HepG2 (cell line): ENCODE measurements around the gene YPEL3. TPM values are rescaled to one million over a fixed set of nuclear protein-coding genes. Genes with fewer than 3 reads are reported as not detected.

Experiments used
- ISX ChIP-seq: sonication (generic); formaldehyde crosslinking; conservative IDR thresholded peaks from 2 replicates; pipeline ENCODE4 v1.5.0; 2020; ENCODE audit warnings: missing genetic modification reagents
- NRL ChIP-seq: sonication (generic); formaldehyde crosslinking; IDR thresholded peaks from 2 replicates; pipeline ENCODE4 v1.5.0; 2020; ENCODE audit warnings: missing genetic modification reagents, mild to moderate bottlenecking, moderate library complexity, borderline replicate concordance
- RXRB ChIP-seq: IDR thresholded peaks from 2 replicates; pipeline ENCODE4 v1.6.1; 2016; ENCODE audit warnings: borderline replicate concordance, missing genetic modification reagents, missing compliant biosample characterization
- SKI ChIP-seq: fragments of 450-650 bp; IDR thresholded peaks from one replicate; pipeline ENCODE4 v1.6.1; 2018; ENCODE audit warnings: mild to moderate bottlenecking; ENCODE audit not compliant: partially characterized antibody
- TGIF2 ChIP-seq: IDR thresholded peaks from 2 replicates; pipeline ENCODE4 v1.6.1; 2016; ENCODE audit warnings: control low read depth, missing compliant biosample characterization
- ZNF124 ChIP-seq: sonication (generic); formaldehyde crosslinking; IDR thresholded peaks from 2 replicates; pipeline ENCODE4 v1.4.0; 2020; ENCODE audit warnings: missing genetic modification reagents
- ZNF263 ChIP-seq: sonication (generic); formaldehyde crosslinking; IDR thresholded peaks from 2 replicates; pipeline ENCODE4 v1.4.0; 2020; ENCODE audit warnings: missing genetic modification reagents
- ZNF451 ChIP-seq: sonication (generic); formaldehyde crosslinking; IDR thresholded peaks from 2 replicates; pipeline ENCODE4 v1.5.0; 2020; ENCODE audit warnings: mild to moderate bottlenecking, missing genetic modification reagents
- polyA plus RNA-seq, 8 experiments: library from polyadenylated mRNA; depleted of rRNA in 3 of 8; stranded (reverse) in 7 of 8; unstranded in 1 of 8; fragments of >200 nt; fragmentation: Illumina TruSeq in 4 of 8; extraction: Trizol in 4 of 8; gene quantifications; 2 replicates each; pipeline versions ENCODE4 v1.2.1 to v1.2.3, GENCODE V29; 2011 to 2016; ENCODE audit warnings: low read depth in 4 of 8, missing spikeins in 1 of 8, mixed read lengths in 1 of 8; ENCODE audit not compliant: insufficient read depth in 1 of 8
- total RNA-seq, 5 experiments: library from RNA; depleted of rRNA; stranded (reverse); fragments of >200 nt; fragmentation: Illumina TruSeq; extraction: Trizol; gene quantifications; 2 replicates each; pipeline ENCODE4 v1.2.3, GENCODE V29; 2016; ENCODE audit warnings: low read depth in 1 of 5
- TF ChIP-seq, protein P1 (sequence below), 2 experiments: IDR thresholded peaks; 2 replicates each; pipeline ENCODE4 v1.6.1; 2011 to 2012; ENCODE audit warnings: low read length in 2 of 2, borderline replicate concordance in 1 of 2, low read depth in 1 of 2, mild to moderate bottlenecking in 1 of 2, moderate library complexity in 1 of 2
- TF ChIP-seq, protein P2 (sequence below), 2 experiments: sonication (generic) in 1 of 2; formaldehyde crosslinking in 1 of 2; IDR thresholded peaks; 2 replicates each; pipeline versions ENCODE4 v1.5.1 to v1.6.1; 2011 to 2020; ENCODE audit warnings: borderline replicate concordance in 1 of 2, low read depth in 1 of 2, low read length in 1 of 2, mild to moderate bottlenecking in 1 of 2, missing genetic modification reagents in 1 of 2, moderate library complexity in 1 of 2
- TF ChIP-seq, protein P3 (sequence below): sonication (generic); formaldehyde crosslinking; IDR thresholded peaks from 2 replicates; pipeline ENCODE4 v1.5.0; 2020; ENCODE audit warnings: mild to moderate bottlenecking, missing genetic modification reagents
- TF ChIP-seq, protein P4 (sequence below): sonication (generic); formaldehyde crosslinking; IDR thresholded peaks from 2 replicates; pipeline ENCODE4 v1.9.0; 2021; ENCODE audit warnings: missing genetic modification reagents, borderline replicate concordance

Gene YPEL3
- total and polyA plus RNA-seq, 2 of the 13 experiments (the other 11 are each of a cell fraction or from before 2014, with no cell fraction given): 5.4 to 47.0 TPM

DNA sequence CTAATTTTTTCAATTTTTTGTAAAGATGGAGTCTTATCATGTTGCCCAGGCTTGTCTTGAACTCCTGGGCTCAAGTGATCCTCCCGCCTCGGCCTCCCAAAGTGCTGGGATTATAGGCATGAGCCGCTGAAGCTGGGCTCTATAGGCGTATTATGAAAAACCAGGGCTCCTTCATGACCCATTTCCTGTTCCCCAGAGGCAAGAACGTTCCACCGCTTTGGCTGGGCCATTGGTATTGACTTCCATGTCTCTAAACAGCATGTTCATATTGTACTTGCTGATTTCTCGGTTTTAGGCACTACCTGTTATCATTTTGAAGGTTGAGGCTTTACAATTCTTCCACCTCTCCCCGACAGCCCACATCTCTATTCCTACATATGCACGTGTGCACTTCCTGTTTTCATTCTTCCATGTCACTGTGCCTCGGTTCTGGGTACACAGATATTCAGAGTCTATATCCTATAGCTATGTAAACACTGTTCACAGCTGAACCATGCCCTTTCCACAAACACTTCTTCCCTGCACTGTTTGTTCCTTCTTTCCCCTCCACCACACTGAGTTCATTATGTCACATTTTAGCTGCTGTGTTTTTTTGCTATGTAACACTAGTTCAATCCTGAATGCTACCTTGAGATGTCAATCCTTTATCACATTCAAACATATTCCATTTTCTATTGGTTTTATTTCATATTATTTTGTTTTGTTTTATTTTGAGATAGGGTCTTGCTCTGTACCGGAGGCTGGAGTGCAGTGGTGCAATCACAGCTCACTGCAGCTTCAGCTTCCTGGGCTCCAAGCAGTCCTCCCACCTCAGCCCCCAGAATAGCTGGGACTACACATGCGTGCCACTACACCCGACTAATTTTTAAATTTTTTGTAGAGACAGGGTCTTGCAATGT, 43.8 kb upstream of the YPEL3 start (continued):
- TF ChIP-seq, protein P1, sequence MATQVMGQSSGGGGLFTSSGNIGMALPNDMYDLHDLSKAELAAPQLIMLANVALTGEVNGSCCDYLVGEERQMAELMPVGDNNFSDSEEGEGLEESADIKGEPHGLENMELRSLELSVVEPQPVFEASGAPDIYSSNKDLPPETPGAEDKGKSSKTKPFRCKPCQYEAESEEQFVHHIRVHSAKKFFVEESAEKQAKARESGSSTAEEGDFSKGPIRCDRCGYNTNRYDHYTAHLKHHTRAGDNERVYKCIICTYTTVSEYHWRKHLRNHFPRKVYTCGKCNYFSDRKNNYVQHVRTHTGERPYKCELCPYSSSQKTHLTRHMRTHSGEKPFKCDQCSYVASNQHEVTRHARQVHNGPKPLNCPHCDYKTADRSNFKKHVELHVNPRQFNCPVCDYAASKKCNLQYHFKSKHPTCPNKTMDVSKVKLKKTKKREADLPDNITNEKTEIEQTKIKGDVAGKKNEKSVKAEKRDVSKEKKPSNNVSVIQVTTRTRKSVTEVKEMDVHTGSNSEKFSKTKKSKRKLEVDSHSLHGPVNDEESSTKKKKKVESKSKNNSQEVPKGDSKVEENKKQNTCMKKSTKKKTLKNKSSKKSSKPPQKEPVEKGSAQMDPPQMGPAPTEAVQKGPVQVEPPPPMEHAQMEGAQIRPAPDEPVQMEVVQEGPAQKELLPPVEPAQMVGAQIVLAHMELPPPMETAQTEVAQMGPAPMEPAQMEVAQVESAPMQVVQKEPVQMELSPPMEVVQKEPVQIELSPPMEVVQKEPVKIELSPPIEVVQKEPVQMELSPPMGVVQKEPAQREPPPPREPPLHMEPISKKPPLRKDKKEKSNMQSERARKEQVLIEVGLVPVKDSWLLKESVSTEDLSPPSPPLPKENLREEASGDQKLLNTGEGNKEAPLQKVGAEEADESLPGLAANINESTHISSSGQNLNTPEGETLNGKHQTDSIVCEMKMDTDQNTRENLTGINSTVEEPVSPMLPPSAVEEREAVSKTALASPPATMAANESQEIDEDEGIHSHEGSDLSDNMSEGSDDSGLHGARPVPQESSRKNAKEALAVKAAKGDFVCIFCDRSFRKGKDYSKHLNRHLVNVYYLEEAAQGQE (IDR thresholded peaks at IDR 0.05; ENCODE audit: borderline replicate concordance in 1 of 2, low read depth in 1 of 2, low read length in 2 of 2): peak in 1 of 2 experiments; percentile 33; a peak in 1 of 4 replicates
- TF ChIP-seq, protein P2, sequence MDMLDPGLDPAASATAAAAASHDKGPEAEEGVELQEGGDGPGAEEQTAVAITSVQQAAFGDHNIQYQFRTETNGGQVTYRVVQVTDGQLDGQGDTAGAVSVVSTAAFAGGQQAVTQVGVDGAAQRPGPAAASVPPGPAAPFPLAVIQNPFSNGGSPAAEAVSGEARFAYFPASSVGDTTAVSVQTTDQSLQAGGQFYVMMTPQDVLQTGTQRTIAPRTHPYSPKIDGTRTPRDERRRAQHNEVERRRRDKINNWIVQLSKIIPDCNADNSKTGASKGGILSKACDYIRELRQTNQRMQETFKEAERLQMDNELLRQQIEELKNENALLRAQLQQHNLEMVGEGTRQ (IDR thresholded peaks at IDR 0.05; ENCODE audit: low read depth, low read length): no peak; the same call in 1 of the 2 replicates
- TF ChIP-seq, protein P2 (CRISPR knock-in tag; IDR thresholded peaks at IDR 0.05; ENCODE audit: borderline replicate concordance): 0 out of 2 replicates have a peak, but pooled peaks have one; percentile 42
- TF ChIP-seq NRL (CRISPR knock-in tag) (no peak; the same call in 1 of the 2 replicates), ISX (no peak), ZNF263 (CRISPR knock-in tag) (peak; percentile 94), SKI (peak; percentile 86), ZNF451 (no peak), RXRB (CRISPR knock-in tag) (peak; percentile 95), TGIF2 (no peak; the same call in 1 of the 2 replicates), ZNF124 (0 out of 2 replicates have a peak, but pooled peaks have one; percentile 36)
- TF ChIP-seq, protein P3, sequence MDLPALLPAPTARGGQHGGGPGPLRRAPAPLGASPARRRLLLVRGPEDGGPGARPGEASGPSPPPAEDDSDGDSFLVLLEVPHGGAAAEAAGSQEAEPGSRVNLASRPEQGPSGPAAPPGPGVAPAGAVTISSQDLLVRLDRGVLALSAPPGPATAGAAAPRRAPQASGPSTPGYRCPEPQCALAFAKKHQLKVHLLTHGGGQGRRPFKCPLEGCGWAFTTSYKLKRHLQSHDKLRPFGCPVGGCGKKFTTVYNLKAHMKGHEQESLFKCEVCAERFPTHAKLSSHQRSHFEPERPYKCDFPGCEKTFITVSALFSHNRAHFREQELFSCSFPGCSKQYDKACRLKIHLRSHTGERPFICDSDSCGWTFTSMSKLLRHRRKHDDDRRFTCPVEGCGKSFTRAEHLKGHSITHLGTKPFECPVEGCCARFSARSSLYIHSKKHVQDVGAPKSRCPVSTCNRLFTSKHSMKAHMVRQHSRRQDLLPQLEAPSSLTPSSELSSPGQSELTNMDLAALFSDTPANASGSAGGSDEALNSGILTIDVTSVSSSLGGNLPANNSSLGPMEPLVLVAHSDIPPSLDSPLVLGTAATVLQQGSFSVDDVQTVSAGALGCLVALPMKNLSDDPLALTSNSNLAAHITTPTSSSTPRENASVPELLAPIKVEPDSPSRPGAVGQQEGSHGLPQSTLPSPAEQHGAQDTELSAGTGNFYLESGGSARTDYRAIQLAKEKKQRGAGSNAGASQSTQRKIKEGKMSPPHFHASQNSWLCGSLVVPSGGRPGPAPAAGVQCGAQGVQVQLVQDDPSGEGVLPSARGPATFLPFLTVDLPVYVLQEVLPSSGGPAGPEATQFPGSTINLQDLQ (CRISPR knock-in tag): 0 out of 2 replicates have a peak, but pooled peaks have one; percentile 54
- TF ChIP-seq, protein P4, sequence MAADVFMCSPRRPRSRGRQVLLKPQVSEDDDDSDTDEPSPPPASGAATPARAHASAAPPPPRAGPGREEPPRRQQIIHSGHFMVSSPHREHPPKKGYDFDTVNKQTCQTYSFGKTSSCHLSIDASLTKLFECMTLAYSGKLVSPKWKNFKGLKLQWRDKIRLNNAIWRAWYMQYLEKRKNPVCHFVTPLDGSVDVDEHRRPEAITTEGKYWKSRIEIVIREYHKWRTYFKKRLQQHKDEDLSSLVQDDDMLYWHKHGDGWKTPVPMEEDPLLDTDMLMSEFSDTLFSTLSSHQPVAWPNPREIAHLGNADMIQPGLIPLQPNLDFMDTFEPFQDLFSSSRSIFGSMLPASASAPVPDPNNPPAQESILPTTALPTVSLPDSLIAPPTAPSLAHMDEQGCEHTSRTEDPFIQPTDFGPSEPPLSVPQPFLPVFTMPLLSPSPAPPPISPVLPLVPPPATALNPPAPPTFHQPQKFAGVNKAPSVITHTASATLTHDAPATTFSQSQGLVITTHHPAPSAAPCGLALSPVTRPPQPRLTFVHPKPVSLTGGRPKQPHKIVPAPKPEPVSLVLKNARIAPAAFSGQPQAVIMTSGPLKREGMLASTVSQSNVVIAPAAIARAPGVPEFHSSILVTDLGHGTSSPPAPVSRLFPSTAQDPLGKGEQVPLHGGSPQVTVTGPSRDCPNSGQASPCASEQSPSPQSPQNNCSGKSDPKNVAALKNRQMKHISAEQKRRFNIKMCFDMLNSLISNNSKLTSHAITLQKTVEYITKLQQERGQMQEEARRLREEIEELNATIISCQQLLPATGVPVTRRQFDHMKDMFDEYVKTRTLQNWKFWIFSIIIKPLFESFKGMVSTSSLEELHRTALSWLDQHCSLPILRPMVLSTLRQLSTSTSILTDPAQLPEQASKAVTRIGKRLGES (CRISPR knock-in tag): peak; percentile 57; the same call in 1 of the 2 replicates
